Jurkat, Clone E6-1 (cell line): ENCODE data around the gene EPS15.

Source experiments
- DNase-seq: peaks from one replicate; pipeline ENCODE4 v3.0.0-alpha.2; 2011; ENCODE audit warnings: low read depth, low spot score
- H3K4me3 ChIP-seq: 2 replicates; pipeline ENCODE4 v1.5.1; 2011; ENCODE audit warnings: mild to moderate bottlenecking, low read length, control low read depth, moderate library complexity

Gene EPS15

DNA sequence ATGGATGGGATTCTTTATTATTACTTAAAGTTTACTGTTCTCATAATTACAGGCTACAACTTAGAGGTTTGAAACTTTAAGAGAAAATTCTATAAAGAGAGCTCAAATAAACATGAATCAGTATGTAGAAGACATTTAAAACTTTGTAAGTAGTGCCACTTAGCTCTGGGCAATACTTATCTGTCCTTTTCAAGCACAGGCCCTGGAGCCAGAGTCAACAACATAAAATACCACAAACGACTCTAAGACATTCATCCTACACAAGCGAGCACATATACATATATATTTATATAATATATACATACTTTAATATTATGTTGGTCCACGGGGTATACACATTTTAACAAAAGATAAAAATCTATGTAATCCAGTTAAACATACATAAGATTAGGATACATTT lies 164.7 kb downstream of the EPS15 start:
- H3K4me3 ChIP-seq, result no peak overlapping the region
- DNase-seq, result no peak

DNA sequence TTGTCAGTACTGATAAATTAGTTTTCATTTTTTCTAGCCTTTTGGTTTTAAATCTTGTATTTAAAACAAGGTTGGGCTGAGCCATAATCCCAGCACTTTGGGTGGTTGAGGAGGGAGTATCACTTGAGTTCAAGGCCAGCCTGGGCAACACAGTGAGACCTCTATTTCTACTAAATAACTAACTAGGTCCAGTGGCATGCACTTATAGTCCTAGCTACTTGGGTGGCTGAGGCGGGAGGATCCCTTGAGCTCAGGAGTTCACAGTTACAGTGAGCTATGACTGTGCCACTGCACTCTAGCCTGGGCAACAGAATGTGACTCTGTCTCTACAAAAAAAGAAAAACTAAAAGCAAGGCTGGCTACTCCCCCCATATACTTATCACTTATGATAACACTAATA lies 167.2 kb downstream of the EPS15 start:
- H3K4me3 ChIP-seq, result no peak overlapping the region

DNA sequence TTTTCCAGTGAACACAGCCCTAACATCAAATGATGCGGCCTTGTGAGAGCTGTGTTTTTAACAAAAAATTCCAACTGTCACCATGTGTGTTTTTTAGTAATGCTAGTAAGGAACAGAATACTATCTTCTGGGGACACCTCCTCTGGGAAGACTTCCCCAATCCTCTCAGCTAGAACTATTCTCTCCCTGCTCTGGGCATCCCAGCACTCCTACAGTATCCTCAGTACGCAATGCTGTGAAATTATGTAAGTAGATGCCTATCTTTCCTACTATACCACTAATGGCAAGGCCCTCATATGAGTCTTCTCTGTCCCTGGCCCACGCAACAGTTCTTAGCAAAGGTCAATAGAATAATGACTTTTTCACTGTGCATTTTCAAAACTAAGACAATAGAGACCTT lies 169.2 kb downstream of the EPS15 start:
- DNase-seq, result no peak

More for the DNA sequence above, 167.2 kb downstream of the EPS15 start:
- no peak for DNase-seq

DNA sequence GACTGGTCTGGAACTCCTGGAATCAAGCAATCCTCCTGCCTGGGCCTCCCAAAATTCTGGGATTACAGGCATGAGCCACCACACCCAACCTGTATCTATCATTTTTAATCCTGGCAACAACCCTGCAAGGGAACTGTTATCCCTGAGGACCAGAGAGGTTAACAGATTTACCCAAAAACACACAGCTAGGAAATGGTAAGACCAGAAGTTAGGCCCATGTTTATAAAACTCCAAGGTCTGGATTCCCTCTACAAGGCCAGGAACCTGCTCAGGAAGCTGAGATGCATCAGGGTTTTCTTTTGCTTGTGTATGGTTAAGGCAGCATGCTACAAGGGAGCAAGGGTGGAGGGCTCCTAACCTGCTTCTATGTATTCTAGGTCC lies 170.9 kb downstream of the EPS15 start:
- DNase-seq, result no peak
- H3K4me3 ChIP-seq, result no peak overlapping the region

More for the DNA sequence above, 169.2 kb downstream of the EPS15 start:
- no peak overlapping the region for H3K4me3 ChIP-seq

DNA sequence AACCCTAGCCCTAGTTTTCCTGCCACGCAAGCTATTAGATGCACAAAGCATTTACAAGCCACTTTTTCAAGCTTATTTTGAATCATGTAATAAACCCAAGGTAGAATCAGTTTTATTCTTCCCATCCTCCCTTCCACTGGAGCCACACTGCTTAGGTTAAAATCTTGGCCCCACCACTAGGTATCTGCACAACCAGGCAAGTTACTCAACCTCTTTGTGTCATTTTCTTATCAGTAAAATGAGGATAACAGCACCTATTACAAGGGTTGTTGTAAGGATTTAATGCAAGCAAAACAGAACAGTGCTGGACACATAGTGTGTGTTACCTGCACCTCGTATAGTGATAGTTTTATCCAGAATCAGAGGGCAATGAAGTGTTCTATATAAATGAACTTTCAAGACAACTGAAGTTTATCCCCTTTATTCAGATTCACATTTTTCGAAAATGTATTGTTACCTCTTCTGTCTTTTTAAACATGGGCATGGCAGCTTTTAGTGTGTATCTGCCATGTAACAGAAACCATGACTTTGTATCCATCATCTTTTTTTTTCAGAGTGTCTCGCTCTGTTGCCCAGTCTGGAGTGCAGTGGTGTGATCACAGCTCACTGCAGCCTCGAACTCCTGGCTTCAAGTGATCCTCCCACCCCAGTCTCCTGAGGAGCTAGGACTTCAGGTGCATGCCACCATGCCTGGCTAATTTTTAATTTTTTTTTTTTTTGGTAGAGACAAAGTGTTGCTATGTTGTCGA lies 171.5 kb downstream of the EPS15 start:
- no peak overlapping the region for H3K4me3 ChIP-seq

DNA sequence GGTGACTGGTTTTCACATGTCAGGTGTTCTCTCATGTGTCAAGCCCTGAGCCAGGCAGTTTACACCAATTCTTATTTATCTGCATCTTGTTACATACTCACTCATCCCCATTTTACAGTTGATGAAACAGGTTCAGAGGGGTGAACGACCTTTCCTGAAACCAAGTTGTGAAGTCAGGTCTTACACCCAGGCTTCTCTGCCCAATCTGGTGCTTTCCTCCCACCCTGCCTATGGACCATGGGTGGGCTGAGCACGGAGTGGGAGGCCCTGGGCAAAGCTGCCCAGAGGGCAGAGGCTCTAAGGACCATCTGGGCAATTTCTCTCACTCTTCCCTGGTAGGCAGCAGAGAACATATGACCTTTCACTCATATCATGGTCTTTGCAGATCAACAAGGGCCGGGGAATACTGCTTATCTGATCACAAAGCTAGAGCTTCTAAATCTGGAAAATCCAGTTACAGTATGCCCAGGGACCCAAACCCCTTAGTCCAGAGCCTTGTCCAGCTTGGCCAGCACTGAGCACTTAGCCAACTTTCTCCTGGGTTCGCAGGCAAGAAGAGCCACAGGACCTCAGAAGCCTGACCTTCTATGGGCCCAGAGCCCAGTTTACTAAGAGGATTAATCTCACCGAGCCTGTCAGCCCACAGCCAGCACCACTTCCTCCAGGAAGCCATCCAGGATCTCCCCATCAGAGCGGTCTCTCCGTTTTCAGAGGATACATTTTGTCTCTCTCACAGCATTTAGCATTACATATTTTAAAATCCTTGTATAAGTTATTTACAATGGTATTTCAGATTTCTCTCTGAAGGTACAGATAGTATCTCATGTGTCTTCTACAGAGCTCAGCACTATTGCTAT lies 172.8 kb downstream of the EPS15 start:
- no peak for DNase-seq
- no peak overlapping the region for H3K4me3 ChIP-seq

More for the DNA sequence above, 171.5 kb downstream of the EPS15 start:
- no peak for DNase-seq

DNA sequence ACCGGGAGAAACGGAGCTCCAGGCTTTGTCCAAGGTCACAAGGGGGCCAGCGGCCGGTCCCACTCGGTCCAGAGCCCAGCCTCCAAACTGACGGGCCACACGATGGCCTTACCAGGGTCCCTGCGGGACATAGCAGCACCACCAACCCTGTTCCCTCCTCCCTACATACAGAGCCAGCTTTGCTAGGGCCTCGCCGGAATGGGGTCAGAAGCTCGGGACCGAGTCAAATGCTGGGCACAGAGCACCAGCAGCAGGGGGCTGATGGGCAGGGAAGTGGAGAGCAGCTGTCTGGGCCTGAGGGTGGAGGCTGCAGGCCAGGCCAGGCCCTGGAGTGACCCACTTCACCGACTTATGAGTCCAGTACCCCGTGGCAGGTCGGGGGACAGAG lies 173.8 kb downstream of the EPS15 start:
- H3K4me3 ChIP-seq, result no peak overlapping the region
- DNase-seq, result no peak

DNA sequence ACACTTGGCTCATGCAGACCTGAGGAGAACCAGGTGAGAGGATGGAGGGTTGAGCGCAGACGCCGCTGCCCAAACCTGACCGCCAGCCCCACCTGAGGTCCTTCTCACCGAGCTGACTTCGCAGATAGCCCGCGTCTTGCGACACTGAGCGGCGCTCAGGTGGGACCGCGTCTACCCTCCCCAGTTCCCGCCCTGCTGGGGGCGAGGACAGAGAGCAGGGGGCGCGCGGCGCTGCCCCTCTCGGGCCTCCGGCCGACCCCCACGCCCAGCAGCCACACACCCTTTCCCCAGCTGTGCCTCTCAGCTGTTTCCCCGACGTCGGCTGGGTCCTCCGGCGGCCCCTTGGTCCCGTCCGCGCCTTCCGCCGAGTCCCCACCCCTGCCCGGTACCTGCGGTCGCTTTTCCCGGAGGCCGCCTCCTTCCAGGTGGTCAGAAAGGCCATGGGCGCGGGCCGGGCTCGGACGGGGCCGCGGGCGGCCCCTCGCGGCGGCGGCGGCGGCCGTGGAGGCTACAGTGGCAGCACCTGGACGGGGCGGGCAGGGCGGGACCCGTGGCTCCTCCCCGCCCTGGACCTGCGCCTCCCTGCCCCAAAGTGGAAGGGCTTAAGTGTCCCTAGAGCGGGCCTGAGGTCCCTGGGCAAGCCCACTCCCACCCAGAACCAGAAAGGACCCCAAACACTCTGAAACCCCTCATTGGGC lies 174.3 kb downstream of the EPS15 start:
- no peak overlapping the region for H3K4me3 ChIP-seq
- no peak for DNase-seq

DNA sequence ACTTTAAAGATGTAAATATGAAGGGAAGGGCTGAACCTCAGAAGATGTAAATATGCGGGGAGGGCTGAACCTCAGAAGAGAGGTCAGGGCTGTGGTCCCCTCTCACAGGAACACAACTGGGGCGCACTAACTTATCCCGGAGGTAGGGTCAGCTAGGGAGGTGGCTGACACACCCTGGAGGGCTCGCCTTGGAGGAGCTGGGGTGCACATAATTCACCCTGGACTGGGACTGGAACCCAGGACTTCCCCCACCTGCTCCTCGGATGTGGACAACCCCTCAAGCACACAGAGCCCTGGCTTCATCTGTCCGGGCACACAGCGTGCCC lies 174.8 kb downstream of the EPS15 start:
- H3K4me3 ChIP-seq, result no peak overlapping the region
- DNase-seq, result no peak

DNA sequence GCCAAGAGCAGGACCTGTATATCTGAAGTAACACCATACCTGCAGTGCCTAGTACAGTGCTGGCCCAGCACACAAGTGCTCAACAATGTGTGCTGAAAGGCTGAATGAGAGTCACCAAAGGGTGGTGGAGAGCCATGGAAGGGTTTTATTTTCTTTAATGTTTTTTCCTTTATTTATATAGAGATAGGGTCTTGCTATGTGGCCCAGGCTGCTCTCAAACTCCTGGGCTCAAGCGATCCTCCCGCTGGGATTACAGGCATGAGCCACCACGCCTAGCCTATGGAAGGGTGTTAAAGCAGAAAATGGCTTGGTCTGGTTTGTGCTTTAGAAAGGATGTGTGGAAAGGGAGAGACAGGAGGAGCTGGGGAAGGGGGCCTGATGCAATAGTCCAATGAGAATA lies 175.4 kb downstream of the EPS15 start:
- DNase-seq, result no peak
- H3K4me3 ChIP-seq, result no peak overlapping the region

DNA sequence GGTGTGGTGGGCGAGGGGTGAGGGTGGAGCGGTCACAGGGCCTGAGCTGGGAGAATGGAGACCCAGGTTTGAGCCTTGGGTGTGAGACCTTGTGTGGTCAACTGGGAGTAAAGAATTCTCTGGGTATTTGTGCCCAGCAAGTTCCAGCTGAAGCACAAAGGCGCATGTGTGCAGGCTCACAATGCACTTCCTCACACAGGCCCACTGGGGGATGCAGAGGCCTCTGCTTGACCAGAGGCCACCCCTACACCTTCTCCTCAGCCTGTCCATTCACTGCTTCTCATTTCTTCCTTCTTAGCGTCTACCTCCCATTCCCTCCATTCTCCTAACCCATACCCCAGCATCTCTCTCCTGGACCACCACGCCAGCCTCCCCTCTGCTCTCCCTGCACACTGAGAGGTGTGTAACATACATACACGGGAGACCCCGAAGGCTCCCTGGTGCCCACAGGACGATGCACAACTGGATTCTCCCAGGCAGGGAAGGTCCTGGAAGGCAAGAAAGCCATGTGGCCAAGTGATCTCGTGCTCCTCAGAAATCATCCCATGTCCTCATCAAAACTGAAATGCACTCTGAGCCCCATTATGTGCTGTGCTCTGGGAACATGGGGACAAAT lies 176.4 kb downstream of the EPS15 start:
- H3K4me3 ChIP-seq, result no peak overlapping the region
- no peak for DNase-seq

DNA sequence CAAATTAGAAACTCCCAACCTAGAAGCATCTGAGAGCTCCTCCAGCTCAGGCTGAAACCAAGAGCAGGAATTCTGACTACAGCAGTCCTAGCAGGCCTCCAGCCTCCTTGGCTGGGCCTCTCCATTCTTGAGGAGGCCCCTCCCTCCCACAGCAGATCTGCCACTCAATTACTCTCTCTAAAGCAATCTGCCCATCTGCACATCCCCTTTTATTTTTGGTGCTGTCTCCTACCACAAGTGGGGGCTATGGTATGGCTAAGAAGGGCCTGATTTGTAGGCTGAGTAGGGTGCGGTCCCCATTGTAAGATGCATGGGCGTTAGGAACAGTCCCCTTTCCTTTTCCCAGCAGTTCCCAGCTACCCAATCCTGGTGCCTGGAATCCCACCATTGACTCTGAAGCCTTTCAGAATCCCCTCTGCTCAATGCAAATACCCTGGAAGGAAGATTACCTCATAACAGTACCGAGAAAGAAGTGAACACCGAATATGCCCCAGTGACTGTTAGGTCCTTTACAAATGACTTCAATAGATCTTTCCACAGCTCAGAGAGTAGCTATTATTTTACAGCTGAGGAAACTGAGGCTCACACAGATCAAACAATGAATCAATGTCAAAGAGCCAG lies 177.1 kb downstream of the EPS15 start:
- H3K4me3 ChIP-seq, result no peak overlapping the region
- DNase-seq, result peak; percentile 20

DNA sequence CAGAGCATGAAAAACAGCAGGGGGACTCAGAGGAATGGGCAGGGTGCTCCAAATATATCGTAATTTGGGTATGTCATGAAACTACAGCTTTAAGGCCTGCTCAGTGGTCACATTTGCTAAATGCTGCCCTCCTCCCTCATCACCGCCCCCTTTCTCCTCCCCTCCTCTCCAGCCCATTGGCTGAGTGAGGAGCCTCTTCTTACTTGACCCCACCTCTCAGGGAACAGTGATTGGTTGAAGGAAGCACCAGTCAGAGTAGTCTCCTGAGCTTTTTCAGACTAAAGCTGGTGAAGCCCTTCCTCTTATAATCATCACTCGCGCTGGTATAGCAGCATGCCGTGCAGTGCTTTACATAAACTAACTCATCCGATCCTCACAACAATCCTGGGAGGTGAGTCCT lies 178.7 kb downstream of the EPS15 start:
- no peak overlapping the region for H3K4me3 ChIP-seq
- DNase-seq, result no peak

DNA sequence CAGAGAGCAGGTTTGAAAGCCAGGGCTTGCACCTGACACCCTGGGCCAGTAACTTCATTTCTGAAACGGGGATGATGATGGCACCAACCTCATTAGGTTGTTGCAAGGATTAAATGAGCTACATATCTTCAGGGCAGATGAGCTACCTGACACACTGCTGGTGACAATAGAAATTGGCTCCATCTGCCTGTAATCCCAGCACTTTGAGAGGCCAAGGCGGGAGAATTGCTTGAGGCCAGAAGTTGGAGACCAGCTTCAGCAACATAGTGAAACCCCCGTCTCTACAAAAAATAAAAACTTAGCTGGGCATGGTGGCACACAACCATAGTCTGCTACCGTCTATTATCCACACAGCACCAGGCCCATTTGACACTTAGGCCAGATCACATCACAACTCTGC lies 182.4 kb downstream of the EPS15 start:
- no peak for DNase-seq
- H3K4me3 ChIP-seq, result no peak overlapping the region

DNA sequence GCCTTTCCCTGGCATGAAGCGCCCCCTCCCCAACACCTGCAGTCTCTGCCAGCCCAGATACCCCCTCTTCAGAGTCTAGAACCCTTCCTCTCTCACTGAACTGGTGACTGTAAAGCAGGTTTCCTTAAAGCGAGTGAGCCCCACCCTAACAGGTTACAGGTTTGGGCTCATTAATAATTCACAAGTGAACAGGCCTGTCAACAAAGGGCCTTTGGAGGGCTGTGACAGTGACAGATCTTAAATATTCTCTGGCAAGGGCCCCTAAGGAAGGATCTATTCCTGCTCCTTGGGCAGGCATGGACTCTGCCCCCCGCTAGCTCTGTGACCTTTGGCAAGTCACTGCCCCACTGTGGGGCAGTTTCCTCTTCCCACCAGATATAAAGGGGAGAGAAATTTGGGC lies 183.1 kb downstream of the EPS15 start:
- no peak for DNase-seq
- no peak overlapping the region for H3K4me3 ChIP-seq

DNA sequence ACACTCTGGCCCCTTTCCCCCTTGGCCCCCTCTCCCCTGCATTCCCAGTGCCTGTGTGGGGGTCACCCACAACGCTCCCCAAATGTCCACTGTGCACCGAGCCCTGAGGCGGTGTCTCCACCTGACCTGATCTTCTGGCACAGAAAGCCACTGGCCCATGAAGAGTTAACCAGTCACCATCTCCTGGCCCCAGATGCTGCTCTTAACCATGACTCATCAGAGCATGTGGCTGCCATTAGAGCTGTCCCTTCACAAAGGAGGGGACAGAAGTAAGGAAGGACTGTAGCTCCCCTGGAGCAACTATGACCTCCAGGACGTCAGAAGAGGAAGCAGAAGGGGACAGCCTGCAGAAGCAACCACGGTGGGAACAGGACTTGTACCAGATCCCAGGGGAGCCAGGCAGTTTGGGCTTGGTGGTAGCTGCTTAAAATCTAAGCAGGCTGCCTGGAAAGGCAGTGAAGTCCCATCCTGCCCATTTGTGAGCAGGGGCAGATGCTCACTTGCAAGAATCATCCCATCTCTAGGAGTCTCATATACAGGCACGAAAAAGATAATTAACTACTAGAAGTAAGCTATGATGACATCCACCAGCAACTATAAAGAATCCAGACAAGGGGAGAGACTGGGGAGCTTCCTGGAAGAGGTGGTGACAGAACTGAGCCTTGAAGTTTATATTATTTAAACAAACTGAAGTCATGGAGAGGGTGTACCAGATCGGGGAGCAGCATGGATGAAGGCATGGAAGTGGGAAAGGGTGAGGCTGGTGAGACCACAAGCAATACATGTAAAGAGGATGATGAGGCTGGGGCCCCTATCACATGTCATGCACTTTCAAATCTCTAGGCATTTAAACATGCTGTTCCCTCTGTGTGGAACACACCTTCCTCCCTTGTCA lies 187.6 kb downstream of the EPS15 start:
- no peak for DNase-seq
- H3K4me3 ChIP-seq, result no peak overlapping the region

DNA sequence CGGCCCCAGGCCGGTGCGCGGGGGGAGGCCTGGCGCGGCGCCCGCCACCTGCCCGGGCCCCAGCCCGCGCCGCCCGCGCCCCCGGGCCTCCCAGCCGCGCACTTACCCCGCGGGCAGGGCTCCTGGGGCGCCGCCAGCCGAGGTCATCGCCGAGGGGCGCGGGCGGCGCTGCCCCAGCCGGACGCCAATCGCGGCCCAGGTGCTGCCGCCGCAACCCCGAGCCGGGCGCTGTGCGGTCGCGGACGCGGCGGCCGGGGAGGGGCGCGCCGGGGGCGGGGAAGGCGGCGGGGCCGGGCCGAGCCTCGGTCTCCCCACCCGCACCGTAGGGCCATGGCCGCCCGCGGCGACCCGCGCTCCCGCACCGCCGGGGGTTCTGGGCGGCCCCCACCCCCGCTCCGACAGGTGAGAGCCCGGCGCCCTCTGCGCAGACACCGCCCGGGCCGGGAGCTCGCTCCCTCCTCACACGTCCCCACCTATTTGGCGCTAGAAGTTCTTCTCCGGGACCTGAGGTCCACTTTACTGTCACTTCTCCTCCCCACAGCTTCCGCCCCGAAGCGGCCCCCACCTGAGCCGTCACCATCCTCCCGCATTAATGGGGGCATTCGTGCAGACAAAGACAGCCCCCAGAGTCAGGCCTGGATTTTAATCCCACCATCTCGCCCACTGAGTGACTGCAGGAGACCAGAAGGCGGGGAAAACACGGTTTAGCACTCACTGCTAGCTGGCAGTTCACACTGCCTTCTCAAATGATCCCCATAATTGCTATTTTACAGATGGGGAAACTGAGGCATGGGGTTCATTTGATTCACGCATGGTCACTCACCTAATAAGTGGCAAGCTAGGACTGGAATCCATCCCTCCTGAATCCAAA lies 188.5 kb downstream of the EPS15 start, which contains the start of gene TTC39A:
Gene TTC39A, minus strand, starts transcription at position 232 of the 871 bp plus-strand sequence. Its CDS starts 85 bp downstream, at position 147.
- no peak for DNase-seq
- H3K4me3 ChIP-seq, result no peak within 1 kb of the TSS
